ENCODE results near the gene TRPC6.

The TRPC6 gene

DNA sequence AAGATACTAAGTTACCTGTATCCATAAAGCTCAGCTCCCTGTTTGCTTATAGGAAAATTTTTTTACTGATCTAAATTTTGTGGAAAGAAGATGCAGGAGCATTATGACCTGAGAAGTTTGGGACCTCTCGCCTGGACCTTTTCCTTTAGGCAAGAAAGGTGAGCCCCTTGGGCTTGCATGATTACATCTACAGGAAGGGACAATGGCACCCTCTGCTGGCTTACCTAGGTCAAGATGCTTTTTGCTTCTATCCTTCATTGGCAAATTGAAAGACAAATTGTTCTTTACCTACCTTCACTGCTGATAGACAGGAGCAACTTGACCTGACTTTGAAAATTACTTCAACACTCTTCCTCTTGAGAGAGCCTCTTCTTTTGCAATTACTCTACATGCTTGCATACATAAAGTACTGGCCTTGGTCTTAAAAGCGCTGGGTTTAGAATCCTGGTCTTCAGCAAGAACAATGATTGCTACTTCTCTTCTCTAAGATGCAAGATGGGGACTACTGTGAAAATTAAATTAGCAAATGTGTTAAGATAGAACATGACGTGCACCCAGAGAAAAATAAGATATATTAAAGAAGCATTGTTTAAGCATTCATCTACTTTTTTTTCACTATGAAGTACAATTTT lies 147.2 kb downstream of the TRPC6 start:
- in situ Hi-C loops (cut with MboI; ENCODE audit: low sequenced_read_pairs, unreplicated experiment): no loop called here
- TF ChIP-seq, protein P1, sequence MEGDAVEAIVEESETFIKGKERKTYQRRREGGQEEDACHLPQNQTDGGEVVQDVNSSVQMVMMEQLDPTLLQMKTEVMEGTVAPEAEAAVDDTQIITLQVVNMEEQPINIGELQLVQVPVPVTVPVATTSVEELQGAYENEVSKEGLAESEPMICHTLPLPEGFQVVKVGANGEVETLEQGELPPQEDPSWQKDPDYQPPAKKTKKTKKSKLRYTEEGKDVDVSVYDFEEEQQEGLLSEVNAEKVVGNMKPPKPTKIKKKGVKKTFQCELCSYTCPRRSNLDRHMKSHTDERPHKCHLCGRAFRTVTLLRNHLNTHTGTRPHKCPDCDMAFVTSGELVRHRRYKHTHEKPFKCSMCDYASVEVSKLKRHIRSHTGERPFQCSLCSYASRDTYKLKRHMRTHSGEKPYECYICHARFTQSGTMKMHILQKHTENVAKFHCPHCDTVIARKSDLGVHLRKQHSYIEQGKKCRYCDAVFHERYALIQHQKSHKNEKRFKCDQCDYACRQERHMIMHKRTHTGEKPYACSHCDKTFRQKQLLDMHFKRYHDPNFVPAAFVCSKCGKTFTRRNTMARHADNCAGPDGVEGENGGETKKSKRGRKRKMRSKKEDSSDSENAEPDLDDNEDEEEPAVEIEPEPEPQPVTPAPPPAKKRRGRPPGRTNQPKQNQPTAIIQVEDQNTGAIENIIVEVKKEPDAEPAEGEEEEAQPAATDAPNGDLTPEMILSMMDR (IDR thresholded peaks at IDR 0.05; ENCODE audit: borderline replicate concordance, control extremely low read depth, extremely low read depth, insufficient read depth, missing control alignments): peak; percentile 39
- DNase-seq (ENCODE audit: low spot score): peak; percentile 25

- DNase-seq (ENCODE audit: low spot score): no peak
- TF ChIP-seq, protein P1 (IDR thresholded peaks at IDR 0.05; ENCODE audit: borderline replicate concordance, control extremely low read depth, extremely low read depth, insufficient read depth, missing control alignments): no peak
- in situ Hi-C loops (cut with MboI; ENCODE audit: low sequenced_read_pairs, unreplicated experiment): no loop called here
Observed at GRCh38 chr11:101435408-101435973, 148.3 kb downstream of the TRPC6 start.

- TF ChIP-seq, protein P1 (IDR thresholded peaks at IDR 0.05; ENCODE audit: borderline replicate concordance, control extremely low read depth, extremely low read depth, insufficient read depth, missing control alignments): no peak
- DNase-seq (ENCODE audit: low spot score): no peak
- in situ Hi-C loops (cut with MboI; ENCODE audit: low sequenced_read_pairs, unreplicated experiment): no loop called here
Observed at GRCh38 chr11:101434026-101434643, 149.7 kb downstream of the TRPC6 start.

DNA sequence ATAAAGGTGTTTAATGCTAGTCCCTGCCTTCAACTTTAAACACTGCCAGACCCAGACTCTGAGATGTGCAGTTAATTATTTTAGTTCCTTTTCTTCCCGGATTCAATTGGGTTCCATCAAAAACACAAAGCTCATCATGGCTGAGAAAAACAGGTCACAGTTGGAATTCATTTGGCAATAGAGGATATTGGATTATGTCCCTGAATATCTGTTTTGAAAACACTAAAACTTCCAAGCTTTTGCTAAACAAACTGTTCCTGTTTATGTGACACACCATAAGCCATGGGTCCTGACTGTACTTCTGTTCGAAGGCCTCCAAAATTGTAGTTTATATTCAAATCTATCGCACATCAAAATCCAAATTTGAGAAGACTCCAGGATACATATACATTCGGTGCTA lies 150.7 kb downstream of the TRPC6 start:
- TF ChIP-seq, protein P1 (IDR thresholded peaks at IDR 0.05; ENCODE audit: borderline replicate concordance, control extremely low read depth, extremely low read depth, insufficient read depth, missing control alignments): no peak
- in situ Hi-C loops (cut with MboI; ENCODE audit: low sequenced_read_pairs, unreplicated experiment): no loop called here
- no peak for DNase-seq (ENCODE audit: low spot score)

DNA sequence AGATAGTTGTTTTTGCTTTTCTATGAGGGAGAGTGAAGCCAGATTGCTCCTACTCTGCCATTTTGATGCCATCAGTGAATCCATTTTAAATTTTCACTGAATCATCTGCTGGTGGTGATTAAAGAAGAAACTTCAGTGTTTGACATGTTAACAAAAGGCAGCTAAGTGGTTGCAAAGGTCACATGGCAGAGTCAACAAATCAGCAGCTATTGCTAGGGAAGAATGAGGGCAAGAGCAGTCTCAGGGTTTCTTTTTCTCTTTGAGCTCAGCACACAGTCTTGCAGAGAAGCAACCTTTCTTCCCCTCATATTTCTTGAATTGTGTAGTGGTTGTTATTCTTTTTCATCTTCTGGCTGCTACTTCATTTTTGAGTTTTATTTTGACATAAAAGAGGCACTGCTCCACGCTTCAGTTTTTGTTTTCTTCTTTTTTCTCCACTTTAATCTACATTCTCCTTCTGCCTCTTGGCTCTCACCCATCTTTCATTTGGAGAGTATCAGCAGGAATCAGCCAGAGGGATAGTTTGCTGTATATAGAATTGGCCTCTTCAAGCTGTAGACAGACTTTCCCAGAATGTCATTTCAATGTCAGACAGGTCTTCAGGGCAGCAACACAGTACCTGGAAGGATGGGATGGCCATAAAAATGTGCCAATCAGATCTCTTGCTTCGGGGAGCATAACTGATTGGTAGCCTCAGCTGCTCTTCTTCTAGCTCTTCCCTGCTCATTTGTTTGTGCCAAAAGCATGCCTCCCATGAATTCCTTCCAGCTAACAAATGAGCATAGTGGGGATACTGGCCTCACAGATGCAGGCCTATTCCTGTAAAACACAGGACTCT lies 153.9 kb downstream of the TRPC6 start:
- TF ChIP-seq, protein P1 (IDR thresholded peaks at IDR 0.05; ENCODE audit: borderline replicate concordance, control extremely low read depth, extremely low read depth, insufficient read depth, missing control alignments): no peak
- no peak for DNase-seq (ENCODE audit: low spot score)
- in situ Hi-C loops (cut with MboI; ENCODE audit: low sequenced_read_pairs, unreplicated experiment): no loop called here

GRCh38 chr11:101428918-101429317 lies 154.9 kb downstream of the TRPC6 start:
- in situ Hi-C loops (cut with MboI; ENCODE audit: low sequenced_read_pairs, unreplicated experiment): no loop called here
- TF ChIP-seq, protein P1 (IDR thresholded peaks at IDR 0.05; ENCODE audit: borderline replicate concordance, control extremely low read depth, extremely low read depth, insufficient read depth, missing control alignments): peak; percentile 10
- peak; percentile 10 for DNase-seq (ENCODE audit: low spot score)

Data from GM13976 (cell line).